Psoas muscle (tissue), 8 donors: ENCODE results near the gene ANXA4. TPM values are rescaled to one million over a fixed set of nuclear protein-coding genes. Genes with fewer than 3 reads are reported as not detected.
A peak's percentile ranks its signal among the peaks of the same experiment; 100 is the strongest.

Experiments used
- ATAC-seq, 4 donors: fragments of 200-7000 bp; cut with Tn5 transposase; one replicate each; pipeline ENCODE4 v1.9.1; 2020; ENCODE audit warnings: moderate library complexity in 3 of 4, mild to moderate bottlenecking in 2 of 4
- DNase-seq, 2 donors: peaks; one replicate each; pipeline ENCODE4 v3.0.0-alpha.2; 2020
- H3K27ac ChIP-seq: fragments of 200-600 bp; one replicate; pipeline ENCODE4 v1.8.0; 2022
- H3K27me3 ChIP-seq, 3 donors: fragments of 200-600 bp in 1 of 3; one replicate each; pipeline versions ENCODE4 v1.6.1 to v1.8.0; 2013 to 2022; ENCODE audit warnings: low read length in 2 of 3, mild to moderate bottlenecking in 2 of 3, moderate library complexity in 1 of 3; ENCODE audit not compliant: insufficient read depth in 3 of 3
- H3K36me3 ChIP-seq, 2 donors: fragments of 200-600 bp in 1 of 2; one replicate each; pipeline versions ENCODE4 v1.6.1 to v1.8.0; 2013 to 2022; ENCODE audit warnings: low read depth in 1 of 2, mild to moderate bottlenecking in 1 of 2, moderate library complexity in 1 of 2; ENCODE audit not compliant: insufficient read depth in 1 of 2
- H3K4me1 ChIP-seq: fragments of 200-600 bp; one replicate; pipeline ENCODE4 v1.8.0; 2022
- H3K4me3 ChIP-seq: fragments of 200-600 bp; one replicate; pipeline ENCODE4 v1.8.0; 2022; ENCODE audit warnings: mild to moderate bottlenecking
- H3K9me3 ChIP-seq: fragments of 200-600 bp; one replicate; pipeline ENCODE4 v1.8.0; 2022
- WGBS, 3 donors: extraction: QIAGEN DNeasy Blood & Tissue Kit; methylation state at CpG; one replicate each; pipeline versions ENCODE4 v1.1.6 to v1.1.7; 2013; 5-methylcytosine and 5-hydroxymethylcytosine counted together
- intact Hi-C, 2 donors: fragments of 100-400 bp; cut with DNase I; formaldehyde crosslinking; loops; one replicate each; pipeline versions ENCODE4 v1.11.0 to v1.14.2; 2022
- polyA plus RNA-seq, 3 donors: library from polyadenylated mRNA; stranded (reverse); fragments of 200-250 nt; gene quantifications; one replicate each; pipeline ENCODE4 v1.2.3, GENCODE V29; 2013
- total RNA-seq, 4 donors: library from RNA; stranded (reverse); fragmentation: NEBNext Ultra II Directional in 2 of 4; extraction: Animal tissue kit (Norgen Biotek cat#: 25700) in 2 of 4; gene quantifications; one replicate each; pipeline versions ENCODE4 v1.2.1 to v1.2.4, GENCODE V29; 2021 to 2023
- TF ChIP-seq, protein P1 (sequence below): fragments of 200-600 bp; IDR thresholded peaks from one replicate; pipeline ENCODE4 v1.8.0; 2022; ENCODE audit warnings: antibody characterized with exemption
- donor health status: healthy with polysubstance abuse.
- donor health status: DM: no; HTN: no; CAD: no; lungs with moderate emphysema.
- donor health status: Bipolar disorder and iron deficiency.
- donor health status: healthy.
- donor health status: DM: yes; HTN: yes; CAD: no.
- donor health status: DM: no; HTN: no; CAD: no.
- donor health status: DM: no; HTN: no; CAD: no.
- donor health status: DM: yes; HTN: yes; CAD: no.

The ANXA4 gene
- total and polyA plus RNA-seq, 7 donors, result 13.2 to 29.0 (median 19.4) TPM

- no peaks in the 10 kb centered on the region for H3K9me3 ChIP-seq
- DNase-seq (no peak), ATAC-seq (no peak)
- WGBS, 3 donors, result 66 to 71% (median 68%) methylated on average over 4 of the region's 4 CpGs
- H3K4me3 ChIP-seq, result no peak overlapping the region
- peaks cover 5 to 52% of the 10 kb centered on the region in 2 donors for H3K36me3 ChIP-seq
- TF ChIP-seq, protein P1, sequence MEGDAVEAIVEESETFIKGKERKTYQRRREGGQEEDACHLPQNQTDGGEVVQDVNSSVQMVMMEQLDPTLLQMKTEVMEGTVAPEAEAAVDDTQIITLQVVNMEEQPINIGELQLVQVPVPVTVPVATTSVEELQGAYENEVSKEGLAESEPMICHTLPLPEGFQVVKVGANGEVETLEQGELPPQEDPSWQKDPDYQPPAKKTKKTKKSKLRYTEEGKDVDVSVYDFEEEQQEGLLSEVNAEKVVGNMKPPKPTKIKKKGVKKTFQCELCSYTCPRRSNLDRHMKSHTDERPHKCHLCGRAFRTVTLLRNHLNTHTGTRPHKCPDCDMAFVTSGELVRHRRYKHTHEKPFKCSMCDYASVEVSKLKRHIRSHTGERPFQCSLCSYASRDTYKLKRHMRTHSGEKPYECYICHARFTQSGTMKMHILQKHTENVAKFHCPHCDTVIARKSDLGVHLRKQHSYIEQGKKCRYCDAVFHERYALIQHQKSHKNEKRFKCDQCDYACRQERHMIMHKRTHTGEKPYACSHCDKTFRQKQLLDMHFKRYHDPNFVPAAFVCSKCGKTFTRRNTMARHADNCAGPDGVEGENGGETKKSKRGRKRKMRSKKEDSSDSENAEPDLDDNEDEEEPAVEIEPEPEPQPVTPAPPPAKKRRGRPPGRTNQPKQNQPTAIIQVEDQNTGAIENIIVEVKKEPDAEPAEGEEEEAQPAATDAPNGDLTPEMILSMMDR, result no peak
- intact Hi-C loops, result loop anchor here (1.0 to 10.0 kb wide), 3 partner anchors 93 to 263 kb away; no protein-coding TSS in a partner anchor
- no peak overlapping the region for H3K27ac ChIP-seq
- no peaks in the 10 kb centered on the region for H3K4me1 ChIP-seq
- H3K27me3 ChIP-seq, result no peaks in the 10 kb centered on the region
Measured at GRCh38 chr2:69817729-69818501, 76.0 kb downstream of the ANXA4 start.

DNA sequence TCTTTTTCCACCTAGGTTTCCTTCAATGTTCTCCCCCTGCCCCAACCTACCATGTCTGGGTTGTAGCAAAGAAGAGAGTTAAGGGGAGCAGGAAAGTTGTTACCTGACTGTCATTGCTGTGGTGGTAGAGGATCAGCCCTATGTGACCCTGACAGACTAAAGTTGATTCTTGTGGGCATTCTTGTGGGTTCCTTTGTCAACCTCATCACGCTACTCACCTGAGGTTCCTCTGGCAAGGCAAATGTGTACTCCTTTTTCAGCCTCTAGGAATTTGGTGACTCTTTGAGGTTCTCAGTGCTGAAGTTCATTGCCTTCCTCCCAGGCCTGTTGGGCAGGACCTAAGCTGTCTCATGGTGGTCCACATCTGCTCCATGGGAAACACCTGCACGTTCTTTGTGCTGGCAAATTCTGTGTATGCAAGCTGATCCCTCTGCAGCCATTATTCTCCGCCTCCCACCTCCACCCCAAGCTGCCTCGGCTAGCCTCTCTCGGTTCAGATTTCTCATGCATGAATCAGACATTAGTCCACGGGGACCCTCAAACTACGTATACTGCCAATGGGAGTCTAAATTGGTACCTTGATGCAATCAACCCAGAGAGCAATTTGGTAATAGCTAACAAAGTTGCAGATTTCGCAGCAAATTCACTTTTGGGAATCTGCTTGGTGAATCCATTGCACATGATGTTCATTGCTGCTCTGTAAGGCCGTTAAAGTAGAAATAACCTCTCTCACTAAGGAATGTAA, 86.0 kb downstream of the ANXA4 start:
- Histone ChIP-seq H3K27ac (no peak overlapping the region), H3K27me3 (no peaks in the 10 kb centered on the region), H3K4me1 (peaks cover 29% of the 10 kb centered on the region), H3K9me3 (no peaks in the 10 kb centered on the region), H3K36me3 (peaks cover 0 to 16% of the 10 kb centered on the region in 2 donors), H3K4me3 (no peak overlapping the region)
- WGBS, 3 donors, result 66 to 76% (median 70%) methylated on average over 9 of the region's 9 CpGs
- intact Hi-C loops, result no loop called here
- ATAC-seq (no peak), DNase-seq (peak in 1 of 2 donors; percentile 25)
- TF ChIP-seq, protein P1, result no peak

DNA sequence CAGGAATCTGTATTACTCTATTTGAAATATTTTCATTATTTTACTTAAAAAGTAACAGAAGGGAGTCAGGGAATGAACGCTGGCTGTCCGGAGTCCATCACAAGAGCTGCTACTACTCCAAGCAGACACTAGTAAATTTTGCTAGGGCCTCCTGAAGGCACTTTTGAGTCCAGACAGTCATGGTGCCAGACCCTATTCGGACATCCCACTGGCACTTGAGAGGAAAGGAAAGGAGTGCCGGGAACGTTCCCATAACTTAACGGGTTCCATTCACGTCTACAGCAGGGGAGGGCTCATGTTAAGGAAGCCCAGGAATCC, 87.0 kb downstream of the ANXA4 start:
- TF ChIP-seq, protein P1, result no peak
- H3K4me1 ChIP-seq, result peaks cover 29% of the 10 kb centered on the region
- H3K4me3 ChIP-seq, result peak overlapping the region; percentile 98
- no peaks in the 10 kb centered on the region for H3K27me3 ChIP-seq
- no peaks in the 10 kb centered on the region for H3K9me3 ChIP-seq
- peak in 1 of 4 donors; percentile 25 for ATAC-seq
- peaks cover 0 to 11% of the 10 kb centered on the region in 2 donors for H3K36me3 ChIP-seq
- intact Hi-C loops, result no loop called here
- WGBS, 3 donors, result 8 to 12% (median 10%) methylated on average over 7 of the region's 7 CpGs
- DNase-seq, result no peak
- peak overlapping the region; percentile 98 for H3K27ac ChIP-seq

GRCh38 chr2:69829256-69830044, 87.5 kb downstream of the ANXA4 start, which contains the start of gene GMCL1:
Gene GMCL1 (plus strand): TSS chr2:69829660. CDS start chr2:69829893, 233 bp downstream.
- DNase-seq (peak; percentile 98 to 99), ATAC-seq (peak; percentile 98 to 99 (median 98))
- WGBS, 3 donors, result 0% methylated on average over 56 to 74 of the region's 74 CpGs
- TF ChIP-seq, protein P1, result no peak
- Histone ChIP-seq H3K36me3 (peaks cover 0 to 10% of the 10 kb centered on the region in 2 donors), H3K9me3 (no peaks in the 10 kb centered on the region), H3K27me3 (no peaks in the 10 kb centered on the region), H3K27ac (peak within 1 kb of the TSS; percentile 98), H3K4me1 (peaks cover 29% of the 10 kb centered on the region), H3K4me3 (peak within 1 kb of the TSS; percentile 98)
- intact Hi-C loops, result no loop called here
